ENCODE data around the gene ITPR1.
A peak's percentile ranks its signal among the peaks of the same experiment; 100 is the strongest.

Gene ITPR1

DNA sequence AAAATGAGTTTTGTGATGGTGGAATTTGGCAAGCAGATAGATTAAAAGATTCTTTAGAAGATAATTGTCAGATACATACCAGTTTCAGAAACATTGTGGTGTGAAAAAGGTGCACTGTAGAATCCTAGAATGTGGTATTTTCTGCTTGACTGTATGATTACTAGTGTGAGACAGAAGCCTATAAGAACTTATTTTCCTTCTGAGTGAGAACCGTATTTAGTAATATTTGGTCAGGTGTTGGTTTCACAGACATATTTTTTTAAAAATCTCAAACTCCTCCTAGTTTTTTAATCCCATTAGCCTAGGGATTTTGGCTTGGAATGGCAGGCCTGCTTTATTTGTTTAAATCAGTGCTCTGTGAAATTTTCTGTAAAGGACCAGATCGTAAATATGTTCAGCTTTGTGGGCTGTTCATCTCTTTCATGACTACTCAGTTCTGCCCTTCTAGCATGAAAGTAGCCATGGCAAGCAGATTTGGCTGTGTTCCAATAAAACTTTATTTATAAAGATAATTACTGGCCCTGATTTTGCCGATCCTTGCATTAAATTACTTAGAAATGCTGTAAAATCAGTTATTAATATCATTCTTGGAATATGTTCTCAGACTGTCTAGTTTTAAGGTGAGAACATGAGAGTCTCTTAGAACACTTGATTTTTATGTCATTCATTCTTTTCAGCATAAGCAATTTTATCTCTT lies 205.1 kb downstream of the ITPR1 start:
- Histone ChIP-seq H3K27me3 (ENCODE audit: insufficient read depth, low read length, poor library complexity, severe bottlenecking) (no peaks in the 10 kb centered on the region), H3K9me3 (ENCODE audit: insufficient read depth, low read depth, low read length) (no peaks in the 10 kb centered on the region), H3K9ac (ENCODE audit: low read depth, low read length, poor library complexity, severe bottlenecking) (no peak overlapping the region), H3K36me3 (ENCODE audit: insufficient read depth, low read length) (peaks cover 71% of the 10 kb centered on the region), H3K4me2 (ENCODE audit: low read depth, low read length, poor library complexity, severe bottlenecking) (no peak overlapping the region), H3K9me2 (replicated peaks; ENCODE audit: low read depth, low read length) (no peaks in the 10 kb centered on the region), H3K4me3 (ENCODE audit: low read length, poor library complexity, severe bottlenecking) (no peak overlapping the region), H3K79me2 (ENCODE audit: insufficient read depth, low read length) (no peaks in the 10 kb centered on the region), H2AFZ (ENCODE audit: low read length) (no peak overlapping the region), H4K20me1 (ENCODE audit: insufficient read depth, low read length, poor library complexity, severe bottlenecking) (no peaks in the 10 kb centered on the region), H3F3A (ENCODE audit: low read depth) (no peaks in the 10 kb centered on the region), H3K4me1 (ENCODE audit: insufficient read depth, low read length, poor library complexity, severe bottlenecking) (peaks cover 12% of the 10 kb centered on the region)
- TF ChIP-seq EZH2phosphoT487 (IDR thresholded peaks at IDR 0.05; ENCODE audit: borderline replicate concordance): no peak
- TF ChIP-seq, protein P1, sequence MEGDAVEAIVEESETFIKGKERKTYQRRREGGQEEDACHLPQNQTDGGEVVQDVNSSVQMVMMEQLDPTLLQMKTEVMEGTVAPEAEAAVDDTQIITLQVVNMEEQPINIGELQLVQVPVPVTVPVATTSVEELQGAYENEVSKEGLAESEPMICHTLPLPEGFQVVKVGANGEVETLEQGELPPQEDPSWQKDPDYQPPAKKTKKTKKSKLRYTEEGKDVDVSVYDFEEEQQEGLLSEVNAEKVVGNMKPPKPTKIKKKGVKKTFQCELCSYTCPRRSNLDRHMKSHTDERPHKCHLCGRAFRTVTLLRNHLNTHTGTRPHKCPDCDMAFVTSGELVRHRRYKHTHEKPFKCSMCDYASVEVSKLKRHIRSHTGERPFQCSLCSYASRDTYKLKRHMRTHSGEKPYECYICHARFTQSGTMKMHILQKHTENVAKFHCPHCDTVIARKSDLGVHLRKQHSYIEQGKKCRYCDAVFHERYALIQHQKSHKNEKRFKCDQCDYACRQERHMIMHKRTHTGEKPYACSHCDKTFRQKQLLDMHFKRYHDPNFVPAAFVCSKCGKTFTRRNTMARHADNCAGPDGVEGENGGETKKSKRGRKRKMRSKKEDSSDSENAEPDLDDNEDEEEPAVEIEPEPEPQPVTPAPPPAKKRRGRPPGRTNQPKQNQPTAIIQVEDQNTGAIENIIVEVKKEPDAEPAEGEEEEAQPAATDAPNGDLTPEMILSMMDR (conservative IDR thresholded peaks at IDR 0.05; ENCODE audit: low read length): no peak

- no peaks in the 10 kb centered on the region for H3K79me2 ChIP-seq (ENCODE audit: insufficient read depth, low read length)
- H3K4me1 ChIP-seq (ENCODE audit: insufficient read depth, low read length, poor library complexity, severe bottlenecking): peaks cover 16% of the 10 kb centered on the region
- H3K4me3 ChIP-seq (ENCODE audit: low read length, poor library complexity, severe bottlenecking): no peak overlapping the region
- H3K4me2 ChIP-seq (ENCODE audit: low read depth, low read length, poor library complexity, severe bottlenecking): no peak overlapping the region
- no peaks in the 10 kb centered on the region for H4K20me1 ChIP-seq (ENCODE audit: insufficient read depth, low read length, poor library complexity, severe bottlenecking)
- H3K9ac ChIP-seq (ENCODE audit: low read depth, low read length, poor library complexity, severe bottlenecking): no peak overlapping the region
- H3K9me3 ChIP-seq (ENCODE audit: insufficient read depth, low read depth, low read length): no peaks in the 10 kb centered on the region
- no peak overlapping the region for H2AFZ ChIP-seq (ENCODE audit: low read length)
- peaks cover 80% of the 10 kb centered on the region for H3K36me3 ChIP-seq (ENCODE audit: insufficient read depth, low read length)
- H3K9me2 ChIP-seq (replicated peaks; ENCODE audit: low read depth, low read length): no peaks in the 10 kb centered on the region
- H3K27me3 ChIP-seq (ENCODE audit: insufficient read depth, low read length, poor library complexity, severe bottlenecking): no peaks in the 10 kb centered on the region
- TF ChIP-seq, protein P1 (conservative IDR thresholded peaks at IDR 0.05; ENCODE audit: low read length): no peak
- no peak for TF ChIP-seq EZH2phosphoT487 (IDR thresholded peaks at IDR 0.05; ENCODE audit: borderline replicate concordance)
- H3F3A ChIP-seq (ENCODE audit: low read depth): no peaks in the 10 kb centered on the region
These were observed 209.9 kb downstream of the ITPR1 start for GRCh38 chr3:4703054-4703480.

DNA sequence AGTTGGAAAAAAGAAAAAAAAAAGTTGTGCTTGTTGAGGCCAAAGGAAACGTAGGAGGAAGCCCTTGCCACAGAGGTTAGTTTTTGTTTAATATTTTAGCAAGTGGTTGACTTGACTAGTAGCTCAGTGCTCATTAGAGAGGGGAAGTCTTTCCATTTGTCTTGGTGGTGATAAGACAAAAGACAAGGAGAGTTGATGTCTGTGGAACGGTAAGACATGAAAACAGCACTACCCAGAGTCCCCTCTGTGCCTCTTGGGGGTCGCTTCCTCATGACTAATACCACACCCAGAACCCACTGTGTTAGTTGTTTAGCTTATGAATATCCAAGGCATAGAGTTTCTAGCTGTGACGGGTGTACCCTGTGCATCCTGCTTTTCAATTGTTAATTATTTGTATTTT lies 211.4 kb downstream of the ITPR1 start:
- no peak for TF ChIP-seq EZH2phosphoT487 (IDR thresholded peaks at IDR 0.05; ENCODE audit: borderline replicate concordance)
- TF ChIP-seq, protein P1 (conservative IDR thresholded peaks at IDR 0.05; ENCODE audit: low read length): no peak
- Histone ChIP-seq H4K20me1 (ENCODE audit: insufficient read depth, low read length, poor library complexity, severe bottlenecking) (no peaks in the 10 kb centered on the region), H3F3A (ENCODE audit: low read depth) (no peaks in the 10 kb centered on the region), H3K79me2 (ENCODE audit: insufficient read depth, low read length) (no peaks in the 10 kb centered on the region), H3K27me3 (ENCODE audit: insufficient read depth, low read length, poor library complexity, severe bottlenecking) (no peaks in the 10 kb centered on the region), H3K4me2 (ENCODE audit: low read depth, low read length, poor library complexity, severe bottlenecking) (peak overlapping the region; percentile 1), H2AFZ (ENCODE audit: low read length) (no peak overlapping the region), H3K9me3 (ENCODE audit: insufficient read depth, low read depth, low read length) (no peaks in the 10 kb centered on the region), H3K9me2 (replicated peaks; ENCODE audit: low read depth, low read length) (no peaks in the 10 kb centered on the region), H3K4me3 (ENCODE audit: low read length, poor library complexity, severe bottlenecking) (no peak overlapping the region), H3K9ac (ENCODE audit: low read depth, low read length, poor library complexity, severe bottlenecking) (no peak overlapping the region), H3K36me3 (ENCODE audit: insufficient read depth, low read length) (peaks cover 73% of the 10 kb centered on the region), H3K4me1 (ENCODE audit: insufficient read depth, low read length, poor library complexity, severe bottlenecking) (peaks cover 21% of the 10 kb centered on the region)

Data from Loucy (cell line).